H1 (cell line): Measurements from ENCODE around the gene CSHL1. TPM values are rescaled to one million over a fixed set of nuclear protein-coding genes. Genes with fewer than 3 reads are reported as not detected.

Experiments
- CTCF ChIA-PET: fragments of 300-600 bp; sonication (Branson Sonifier 250); formaldehyde crosslinking; loops from one replicate; lab custom pipeline; 2021; ENCODE audit not compliant: partially characterized antibody; lab: Charles Lee
- POLR2A ChIA-PET: fragments of 300-600 bp; sonication (Branson Sonifier 250); formaldehyde crosslinking; loops from one replicate; lab custom pipeline; 2021; ENCODE audit warnings: inconsistent platforms; ENCODE audit not compliant: partially characterized antibody; lab: Charles Lee
- DNase-seq, 2 experiments: peaks; one replicate each; pipeline versions ENCODE4 v3.0.0 to v3.0.0-alpha.2; 2010 to 2022; ENCODE audit warnings: low spot score in 2 of 2, low read depth in 1 of 2, mixed read lengths in 1 of 2
- FAIRE-seq: peaks from 2 replicates; lab custom pipeline; 2011; peaks lifted over from hg19 to GRCh38; lab: Jason Lieb, UNC
- H2AFZ ChIP-seq: 2 replicates; pipeline ENCODE4 v1.8.1; 2012; ENCODE audit warnings: low read length, inconsistent platforms
- H2AK5ac ChIP-seq: 2 replicates; pipeline ENCODE4 v1.6.1; 2013; ENCODE audit warnings: low read depth, low read length
- H2BK120ac ChIP-seq: replicated peaks from 2 replicates; pipeline ENCODE3; 2013; ENCODE audit warnings: low read depth, low read length, inconsistent platforms
- H2BK12ac ChIP-seq: 2 replicates; pipeline ENCODE4 v1.6.1; 2013; ENCODE audit warnings: low read depth, low read length
- H2BK15ac ChIP-seq: 2 replicates; pipeline ENCODE4 v1.6.1; 2013; ENCODE audit warnings: low read length
- H2BK20ac ChIP-seq: 2 replicates; pipeline ENCODE4 v1.6.1; 2013; ENCODE audit warnings: low read length
- H2BK5ac ChIP-seq: 2 replicates; pipeline ENCODE4 v1.6.1; 2013; ENCODE audit warnings: low read depth, low read length
- H3K14ac ChIP-seq: 2 replicates; pipeline ENCODE4 v1.6.1; 2013; ENCODE audit warnings: inconsistent platforms; ENCODE audit not compliant: insufficient read length
- H3K18ac ChIP-seq: 2 replicates; pipeline ENCODE4 v1.6.1; 2013; ENCODE audit warnings: low read length; ENCODE audit errors: extremely low read depth
- H3K23ac ChIP-seq: 2 replicates; pipeline ENCODE4 v1.6.1; 2013; ENCODE audit warnings: inconsistent platforms; ENCODE audit not compliant: insufficient read length
- H3K23me2 ChIP-seq: 2 replicates; pipeline ENCODE4 v1.6.1; 2013; ENCODE audit warnings: low read depth, low read length
- H3K27ac ChIP-seq: 2 replicates; pipeline ENCODE4 v1.6.1; 2011; ENCODE audit warnings: low read depth, low read length, inconsistent platforms
- H3K27me3 ChIP-seq, 4 experiments: replicated peaks in 1 of 4; 1 replicate in 1 of 4; 2 replicates in 3 of 4; pipeline versions ENCODE4 v1.6.1 to v1.8.1; 2011 to 2013; ENCODE audit warnings: low read length in 3 of 4, mild to moderate bottlenecking in 3 of 4, inconsistent platforms in 2 of 4, mixed read lengths in 2 of 4, moderate library complexity in 1 of 4; ENCODE audit not compliant: control insufficient read depth in 3 of 4, insufficient read depth in 3 of 4; ENCODE audit errors: extremely low read depth in 1 of 4
- H3K36me3 ChIP-seq, 4 experiments: 2 replicates each; pipeline versions ENCODE4 v1.6.1 to v1.8.1; 2011 to 2013; ENCODE audit warnings: mild to moderate bottlenecking in 4 of 4, low read length in 3 of 4, moderate library complexity in 2 of 4, control low read depth in 1 of 4, inconsistent platforms in 1 of 4; ENCODE audit not compliant: insufficient read depth in 4 of 4, control insufficient read depth in 2 of 4
- H3K4ac ChIP-seq: replicated peaks from 2 replicates; pipeline ENCODE3; 2013; ENCODE audit warnings: low read length, low read depth, mixed read lengths, inconsistent platforms; ENCODE audit not compliant: insufficient read length
- H3K4me1 ChIP-seq, 4 experiments: replicated peaks in 1 of 4; 1 replicate in 1 of 4; 2 replicates in 3 of 4; pipeline versions ENCODE4 v1.6.1 to v1.8.1; 2011 to 2013; ENCODE audit warnings: low read length in 3 of 4, inconsistent platforms in 2 of 4, mixed read lengths in 1 of 4; ENCODE audit not compliant: insufficient read depth in 4 of 4, control insufficient read depth in 3 of 4
- H3K4me2 ChIP-seq, 2 experiments: 2 replicates each; pipeline versions ENCODE4 v1.6.1 to v1.8.1; 2011 to 2013; ENCODE audit warnings: low read depth in 2 of 2, low read length in 2 of 2, control low read depth in 1 of 2, inconsistent platforms in 1 of 2, mild to moderate bottlenecking in 1 of 2; ENCODE audit not compliant: insufficient read depth in 1 of 2
- H3K4me3 ChIP-seq, 4 experiments: fragments of 200-600, 300-600 bp in 1 of 4; sonication (generic), shearing (Covaris generic), sonication (Bioruptor Twin) in 1 of 4; 2 replicates each; pipeline versions ENCODE4 v1.5.1 to v1.8.1; 2011 to 2016; ENCODE audit warnings: low read length in 4 of 4, low read depth in 3 of 4, control low read depth in 2 of 4, inconsistent platforms in 2 of 4, mild to moderate bottlenecking in 2 of 4, mixed read lengths in 1 of 4, moderate library complexity in 1 of 4; ENCODE audit not compliant: insufficient read depth in 2 of 4; ENCODE audit errors: extremely low read depth in 1 of 4
- H3K56ac ChIP-seq: replicated peaks from 2 replicates; pipeline ENCODE3; 2013; ENCODE audit warnings: low read depth, mild to moderate bottlenecking, mixed read lengths, low read length, inconsistent platforms; ENCODE audit not compliant: insufficient read length
- H3K79me1 ChIP-seq: 2 replicates; pipeline ENCODE4 v1.6.1; 2013; ENCODE audit warnings: low read depth, low read length, control low read depth
- H3K79me2 ChIP-seq, 2 experiments: 2 replicates each; pipeline versions ENCODE4 v1.6.1 to v1.8.1; 2012 to 2013; ENCODE audit warnings: low read length in 2 of 2, mild to moderate bottlenecking in 2 of 2, inconsistent platforms in 1 of 2; ENCODE audit not compliant: insufficient read depth in 2 of 2, control insufficient read depth in 1 of 2
- H3K9ac ChIP-seq, 4 experiments: replicated peaks in 1 of 4; 1 replicate in 1 of 4; 2 replicates in 3 of 4; pipeline versions ENCODE4 v1.6.1 to v1.8.1; 2011 to 2013; ENCODE audit warnings: low read depth in 3 of 4, low read length in 3 of 4, control low read depth in 2 of 4, mild to moderate bottlenecking in 2 of 4, moderate library complexity in 2 of 4, inconsistent platforms in 1 of 4; ENCODE audit errors: extremely low read depth in 1 of 4
- H3K9me3 ChIP-seq, 2 experiments: 2 replicates each; pipeline versions ENCODE4 v1.6.1 to v1.8.1; 2012 to 2013; ENCODE audit warnings: mild to moderate bottlenecking in 2 of 2, moderate library complexity in 2 of 2, control low read depth in 1 of 2, inconsistent platforms in 1 of 2, low read depth in 1 of 2, low read length in 1 of 2, mixed read lengths in 1 of 2; ENCODE audit not compliant: insufficient read depth in 2 of 2
- H4K20me1 ChIP-seq, 2 experiments: replicated peaks in 1 of 2; 2 replicates each; pipeline versions ENCODE3 to v1.8.1; 2011 to 2013; ENCODE audit warnings: inconsistent platforms in 2 of 2, low read length in 2 of 2, mild to moderate bottlenecking in 1 of 2; ENCODE audit not compliant: insufficient read depth in 2 of 2, control insufficient read depth in 1 of 2
- H4K5ac ChIP-seq: 2 replicates; pipeline ENCODE4 v1.6.1; 2013; ENCODE audit warnings: low read length, low read depth, mixed read lengths, inconsistent platforms; ENCODE audit not compliant: insufficient read length
- H4K8ac ChIP-seq: 2 replicates; pipeline ENCODE4 v1.8.0; 2013; ENCODE audit warnings: mild to moderate bottlenecking, moderate library complexity, low read length, inconsistent platforms; ENCODE audit not compliant: insufficient read depth; ENCODE audit errors: extremely low read depth
- H4K91ac ChIP-seq: replicated peaks from 2 replicates; pipeline ENCODE3; 2013; ENCODE audit warnings: low read length, mixed read lengths, inconsistent platforms; ENCODE audit not compliant: insufficient read length
- CHD1 ChIP-seq: IDR thresholded peaks from 2 replicates; pipeline ENCODE4 v1.6.1; 2012; ENCODE audit warnings: low read depth, low read length, improper control_type of control experiment
- CHD2 ChIP-seq: IDR thresholded peaks from 2 replicates; pipeline ENCODE4 v1.6.1; 2012; ENCODE audit warnings: low read length, improper control_type of control experiment
- EZH2 ChIP-seq: fragments of 200-600 bp; sonication (generic); IDR thresholded peaks from 2 replicates; pipeline ENCODE4 v1.7.1; 2012; ENCODE audit warnings: low read depth, mild to moderate bottlenecking, moderate library complexity, low read length, inconsistent platforms; ENCODE audit not compliant: severe bottlenecking
- NANOG ChIP-seq: IDR thresholded peaks from 2 replicates; pipeline ENCODE4 v1.6.1; 2011; ENCODE audit warnings: low read length, low read depth, mild to moderate bottlenecking, inconsistent platforms; ENCODE audit not compliant: insufficient read depth, poor library complexity, severe bottlenecking
- NRF1 ChIP-seq: IDR thresholded peaks from 2 replicates; pipeline ENCODE4 v1.6.1; 2011; ENCODE audit warnings: mild to moderate bottlenecking, low read depth, low read length, improper control_type of control experiment
- RAD21 ChIP-seq, 2 experiments: IDR thresholded peaks in 1 of 2; conservative IDR thresholded peaks in 1 of 2; 2 replicates each; pipeline ENCODE4 v1.6.1; 2011; ENCODE audit warnings: low read depth in 2 of 2, low read length in 2 of 2, improper control_type of control experiment in 1 of 2, inconsistent platforms in 1 of 2, mild to moderate bottlenecking in 1 of 2, moderate library complexity in 1 of 2
- WGBS, 2 experiments: shearing (Covaris generic) in 1 of 2; methylation state at CpG; one replicate each; pipeline versions ENCODE4 v1.1.6 to v1.1.7; 2013 to 2015; ENCODE audit warnings: low lambda C conversion rate in 2 of 2, mixed read lengths in 2 of 2, inconsistent platforms in 1 of 2, low coverage in 1 of 2, missing lambda C conversion rate in 1 of 2; ENCODE audit not compliant: insufficient replicate concordance in 2 of 2, insufficient coverage in 1 of 2, insufficient read length in 1 of 2; ENCODE audit errors: extremely low coverage in 1 of 2, missing lambda C conversion rate in 1 of 2; 5-methylcytosine and 5-hydroxymethylcytosine counted together
- polyA plus RNA-seq, 7 experiments: library from polyadenylated mRNA; depleted of rRNA in 3 of 7; stranded (reverse) in 5 of 7; unstranded in 2 of 7; fragments of >200 nt in 5 of 7; fragments of 200-250 nt in 2 of 7; gene quantifications; 1 replicate in 5 of 7; 2 replicates in 1 of 7; 4 replicates in 1 of 7; pipeline versions ENCODE4 v1.2.1 to v1.2.3, GENCODE V29; 2011 to 2013; ENCODE audit warnings: missing spikeins in 2 of 7, mixed read lengths in 2 of 7
- total RNA-seq: library from RNA; stranded (reverse); fragmentation: NEBNext Ultra II Directional; extraction: Animal tissue kit (Norgen Biotek cat#: 25700); gene quantifications from 2 replicates; pipeline ENCODE4 v1.2.1, GENCODE V29; 2021
- TF ChIP-seq, protein P1 (sequence below): IDR thresholded peaks from 2 replicates; pipeline ENCODE4 v1.6.1; 2011; ENCODE audit warnings: low read length, improper control_type of control experiment
- TF ChIP-seq, protein P2 (sequence below): IDR thresholded peaks from 2 replicates; pipeline ENCODE4 v1.6.1; 2012; ENCODE audit warnings: inconsistent platforms
- TF ChIP-seq, protein P3 (sequence below): IDR thresholded peaks from 2 replicates; pipeline ENCODE4 v1.6.1; 2012; ENCODE audit warnings: low read length, inconsistent platforms

Gene CSHL1
- total and polyA plus RNA-seq, 2 of the 8 experiments (the other 6 are each of a cell fraction or from before 2014, with no cell fraction given): not detected

DNA sequence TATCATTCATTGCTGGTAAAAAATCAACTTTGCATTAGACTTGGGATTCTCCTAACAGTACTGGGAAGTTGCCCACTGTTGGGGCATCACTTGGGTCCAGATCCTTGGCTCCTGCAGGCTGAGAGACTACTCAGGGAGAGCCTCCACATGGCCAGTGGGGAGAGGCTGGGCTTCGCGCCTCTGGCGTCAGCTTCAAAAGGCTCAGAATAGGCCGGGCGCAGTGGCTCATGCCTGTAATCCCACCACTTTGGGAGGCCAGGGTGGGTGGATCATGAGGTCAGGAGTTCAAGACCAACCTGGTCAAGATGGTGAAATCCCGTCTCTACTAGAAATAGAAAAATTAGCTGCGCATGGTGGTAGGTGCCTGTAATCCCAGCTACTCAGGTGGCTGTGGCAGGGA is 3.4 kb upstream of the CSHL1 start:
- POLR2A ChIA-PET: interaction anchor here (1.1 kb wide), 1 partner anchor 35 kb away, joined by 3 read pairs; no protein-coding TSS in a partner anchor
- Histone ChIP-seq H3K79me1 (no peaks in the 10 kb centered on the region), H2BK20ac (no peak overlapping the region), H4K91ac (no peak overlapping the region), H2AFZ (no peak overlapping the region), H3K56ac (no peak overlapping the region), H2BK12ac (no peak overlapping the region), H4K8ac (no peak overlapping the region), H2BK5ac (no peak overlapping the region), H3K4me3 (no peak overlapping the region), H3K18ac (no peak overlapping the region), H2BK15ac (no peak overlapping the region), H3K79me2 (no peaks in the 10 kb centered on the region), H3K23ac (no peak overlapping the region), H3K27ac (no peak overlapping the region), H2BK120ac (no peak overlapping the region), H3K9ac (no peak overlapping the region), H3K4me2 (no peak overlapping the region), H4K20me1 (no peaks in the 10 kb centered on the region), H3K27me3 (no peaks in the 10 kb centered on the region), H3K14ac (no peak overlapping the region), H3K4ac (no peak overlapping the region), H3K23me2 (no peaks in the 10 kb centered on the region; the same call in 1 of the 2 replicates), H3K4me1 (peaks cover 0 to 5% (median under 1%) of the 10 kb centered on the region in 4 experiments; a peak in 3 of 7 replicates), H2AK5ac (no peak overlapping the region), H3K36me3 (no peaks in the 10 kb centered on the region), H4K5ac (no peak overlapping the region), H3K9me3 (no peaks in the 10 kb centered on the region)
- FAIRE-seq (no peak), DNase-seq (no peak)
- CTCF ChIA-PET: interaction anchor here (0.8 to 11.2 kb wide), 6 partner anchors 18 to 41 kb away, joined by 3 to 270 read pairs (median 90); partner anchors contain the start of genes CD79B and GH2
- 96% methylated on average over 7 of the region's 7 CpGs; no CpG with 5 or more reads in 1 of the 2 experiments for WGBS, 2 experiments
- no peak for TF ChIP-seq EZH2
- no peak for TF ChIP-seq NRF1
- TF ChIP-seq, protein P1, sequence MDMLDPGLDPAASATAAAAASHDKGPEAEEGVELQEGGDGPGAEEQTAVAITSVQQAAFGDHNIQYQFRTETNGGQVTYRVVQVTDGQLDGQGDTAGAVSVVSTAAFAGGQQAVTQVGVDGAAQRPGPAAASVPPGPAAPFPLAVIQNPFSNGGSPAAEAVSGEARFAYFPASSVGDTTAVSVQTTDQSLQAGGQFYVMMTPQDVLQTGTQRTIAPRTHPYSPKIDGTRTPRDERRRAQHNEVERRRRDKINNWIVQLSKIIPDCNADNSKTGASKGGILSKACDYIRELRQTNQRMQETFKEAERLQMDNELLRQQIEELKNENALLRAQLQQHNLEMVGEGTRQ: no peak
- TF ChIP-seq CHD1: no peak
- TF ChIP-seq, protein P2, sequence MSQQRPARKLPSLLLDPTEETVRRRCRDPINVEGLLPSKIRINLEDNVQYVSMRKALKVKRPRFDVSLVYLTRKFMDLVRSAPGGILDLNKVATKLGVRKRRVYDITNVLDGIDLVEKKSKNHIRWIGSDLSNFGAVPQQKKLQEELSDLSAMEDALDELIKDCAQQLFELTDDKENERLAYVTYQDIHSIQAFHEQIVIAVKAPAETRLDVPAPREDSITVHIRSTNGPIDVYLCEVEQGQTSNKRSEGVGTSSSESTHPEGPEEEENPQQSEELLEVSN: no peak
- TF ChIP-seq RAD21 (IDR thresholded peaks at IDR 0.05 in 1 of 2, conservative IDR thresholded peaks at IDR 0.05 in 1 of 2; ENCODE audit: low read depth in 2 of 2, low read length in 2 of 2): no peak
- no peak for TF ChIP-seq NANOG
- TF ChIP-seq, protein P3, sequence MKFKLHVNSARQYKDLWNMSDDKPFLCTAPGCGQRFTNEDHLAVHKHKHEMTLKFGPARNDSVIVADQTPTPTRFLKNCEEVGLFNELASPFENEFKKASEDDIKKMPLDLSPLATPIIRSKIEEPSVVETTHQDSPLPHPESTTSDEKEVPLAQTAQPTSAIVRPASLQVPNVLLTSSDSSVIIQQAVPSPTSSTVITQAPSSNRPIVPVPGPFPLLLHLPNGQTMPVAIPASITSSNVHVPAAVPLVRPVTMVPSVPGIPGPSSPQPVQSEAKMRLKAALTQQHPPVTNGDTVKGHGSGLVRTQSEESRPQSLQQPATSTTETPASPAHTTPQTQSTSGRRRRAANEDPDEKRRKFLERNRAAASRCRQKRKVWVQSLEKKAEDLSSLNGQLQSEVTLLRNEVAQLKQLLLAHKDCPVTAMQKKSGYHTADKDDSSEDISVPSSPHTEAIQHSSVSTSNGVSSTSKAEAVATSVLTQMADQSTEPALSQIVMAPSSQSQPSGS: no peak
- TF ChIP-seq CHD2: no peak
